Pancreas (tissue), 10 donors: ENCODE results near the gene DSC3. TPM values are rescaled to one million over a fixed set of nuclear protein-coding genes. Genes with fewer than 3 reads are reported as not detected.
A peak's percentile ranks its signal among the peaks of the same experiment; 100 is the strongest.
"Not testable (repeated sequence)": the region's sequence is repeated elsewhere in the genome, so short reads cannot be mapped to it uniquely, and the experiment has no call there.

Experiments
- ATAC-seq, 4 donors: fragments of 200-7000 bp; cut with Tn5 transposase; one replicate each; pipeline versions ENCODE4 v1.8.0 to v1.9.1; 2020; ENCODE audit warnings: mild to moderate bottlenecking in 4 of 4, moderate library complexity in 4 of 4
- DNase-seq, 6 donors: peaks; one replicate each; pipeline ENCODE4 v3.0.0-alpha.2; 2020
- FAIRE-seq: peaks from 2 replicates; lab custom pipeline; 2012; peaks lifted over from hg19 to GRCh38; lab: Jason Lieb, UNC
- H3K27ac ChIP-seq, 4 donors: fragments of 200-600 bp; sonication (generic); 1 replicate in 3 of 4; 2 replicates in 1 of 4; pipeline versions ENCODE4 v1.5.0 to v1.8.0; 2020
- H3K27me3 ChIP-seq, 4 donors: fragments of 200-600 bp; one replicate each; pipeline ENCODE4 v1.8.0; 2021
- H3K36me3 ChIP-seq, 3 donors: fragments of 200-600 bp; sonication (generic) in 1 of 3; one replicate each; pipeline versions ENCODE4 v1.5.0 to v1.8.0; 2020 to 2021
- H3K4me1 ChIP-seq, 3 donors: fragments of 200-600 bp; one replicate each; pipeline ENCODE4 v1.8.0; 2021
- H3K4me3 ChIP-seq, 4 donors: fragments of 200-600 bp; sonication (generic) in 2 of 4; one replicate each; pipeline versions ENCODE4 v1.5.0 to v1.8.0; 2020 to 2021
- H3K9me3 ChIP-seq, 4 donors: fragments of 200-600 bp; one replicate each; pipeline ENCODE4 v1.8.0; 2021
- WGBS, 2 donors: extraction: QIAGEN DNeasy Blood & Tissue Kit; methylation state at CpG; one replicate each; pipeline ENCODE4 v1.1.7; 2013; 5-methylcytosine and 5-hydroxymethylcytosine counted together
- intact Hi-C, 3 donors: fragments of 100-400 bp; cut with DNase I; formaldehyde crosslinking; loops; one replicate each; pipeline versions ENCODE4 v1.11.1 to v1.14.2; 2022
- polyA plus RNA-seq, 2 donors: library from polyadenylated mRNA; stranded (reverse); fragments of 200-250 nt; gene quantifications; one replicate each; pipeline ENCODE4 v1.2.3, GENCODE V29; 2013
- total RNA-seq, 6 donors: library from RNA; stranded (reverse); fragmentation: NEBNext Ultra II Directional in 4 of 6; extraction: Animal tissue kit (Norgen Biotek cat#: 25700) in 4 of 6; gene quantifications; one replicate each; pipeline versions ENCODE4 v1.2.1 to v1.2.4, GENCODE V29; 2021 to 2023
- TF ChIP-seq, protein P1 (sequence below), 4 donors: fragments of 200-600 bp; sonication (generic) in 3 of 4; IDR thresholded peaks; one replicate each; pipeline versions ENCODE4 v1.5.0 to v1.8.0; 2021; ENCODE audit warnings: antibody characterized with exemption in 4 of 4
- donor health status: healthy with polysubstance abuse.
- donor health status: DM: no; HTN: no; CAD: no; lungs with moderate emphysema.
- donor health status: DM: no; HTN: no; CAD: no.
- donor health status: control.
- donor health status: control.
- donor health status: Bipolar disorder and iron deficiency.
- donor health status: DM: yes; HTN: yes; CAD: no.
- donor health status: DM: no; HTN: no; CAD: no.
- donor health status: DM: no; HTN: no; CAD: no.
- donor health status: DM: yes; HTN: yes; CAD: no.

Gene DSC3
- total and polyA plus RNA-seq, 8 donors, result 0.04 to 0.12 (median 0.06) TPM; not detected in 1

GRCh38 chr18:31015715-31016434, 26.7 kb downstream of the DSC3 start:
- TF ChIP-seq, protein P1, sequence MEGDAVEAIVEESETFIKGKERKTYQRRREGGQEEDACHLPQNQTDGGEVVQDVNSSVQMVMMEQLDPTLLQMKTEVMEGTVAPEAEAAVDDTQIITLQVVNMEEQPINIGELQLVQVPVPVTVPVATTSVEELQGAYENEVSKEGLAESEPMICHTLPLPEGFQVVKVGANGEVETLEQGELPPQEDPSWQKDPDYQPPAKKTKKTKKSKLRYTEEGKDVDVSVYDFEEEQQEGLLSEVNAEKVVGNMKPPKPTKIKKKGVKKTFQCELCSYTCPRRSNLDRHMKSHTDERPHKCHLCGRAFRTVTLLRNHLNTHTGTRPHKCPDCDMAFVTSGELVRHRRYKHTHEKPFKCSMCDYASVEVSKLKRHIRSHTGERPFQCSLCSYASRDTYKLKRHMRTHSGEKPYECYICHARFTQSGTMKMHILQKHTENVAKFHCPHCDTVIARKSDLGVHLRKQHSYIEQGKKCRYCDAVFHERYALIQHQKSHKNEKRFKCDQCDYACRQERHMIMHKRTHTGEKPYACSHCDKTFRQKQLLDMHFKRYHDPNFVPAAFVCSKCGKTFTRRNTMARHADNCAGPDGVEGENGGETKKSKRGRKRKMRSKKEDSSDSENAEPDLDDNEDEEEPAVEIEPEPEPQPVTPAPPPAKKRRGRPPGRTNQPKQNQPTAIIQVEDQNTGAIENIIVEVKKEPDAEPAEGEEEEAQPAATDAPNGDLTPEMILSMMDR (IDR thresholded peaks at IDR 0.05), result no peak
- H3K36me3 ChIP-seq, result no peaks in the 10 kb centered on the region
- ATAC-seq (no peak), DNase-seq (no peak), FAIRE-seq (no peak)
- H3K27ac ChIP-seq, result no peak overlapping the region
- H3K9me3 ChIP-seq, result no peaks in the 10 kb centered on the region
- intact Hi-C loops, result no loop called here
- H3K4me3 ChIP-seq, result no peak overlapping the region
- H3K27me3 ChIP-seq, result no peaks in the 10 kb centered on the region
- whole genome bisulfite sequencing, 2 donors, result 89 to 91% methylated on average over 3 of the region's 3 CpGs
- no peaks in the 10 kb centered on the region for H3K4me1 ChIP-seq

DNA sequence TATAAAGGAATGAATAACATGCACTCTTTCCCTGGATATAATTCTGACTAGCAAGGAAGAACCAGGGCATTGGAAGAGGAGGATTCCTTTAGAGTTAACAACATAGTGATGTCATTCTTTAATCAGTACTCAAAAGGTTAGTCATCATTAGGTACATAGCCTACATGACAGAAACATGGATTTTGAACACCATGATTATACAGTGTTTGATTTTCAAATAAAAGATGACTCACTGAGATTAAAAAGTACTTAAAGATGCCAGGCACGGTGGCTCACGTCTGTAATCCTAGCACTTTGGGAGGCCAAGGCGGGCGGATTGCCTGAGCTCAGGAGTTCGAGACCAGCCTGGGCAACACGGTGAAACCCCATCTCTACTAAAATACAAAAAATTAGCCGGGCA, 31.1 kb downstream of the DSC3 start:
- WGBS, 2 donors, result 71% methylated on average over 7 of the region's 7 CpGs
- peak; percentile 72 to 90 (median 86) for ATAC-seq
- FAIRE-seq, DNase-seq, H3K4me1 ChIP-seq, H3K4me3 ChIP-seq, H3K27me3 ChIP-seq, H3K9me3 ChIP-seq, H3K27ac ChIP-seq, intact Hi-C loops, H3K36me3 ChIP-seq: not testable (repeated sequence)

DNA sequence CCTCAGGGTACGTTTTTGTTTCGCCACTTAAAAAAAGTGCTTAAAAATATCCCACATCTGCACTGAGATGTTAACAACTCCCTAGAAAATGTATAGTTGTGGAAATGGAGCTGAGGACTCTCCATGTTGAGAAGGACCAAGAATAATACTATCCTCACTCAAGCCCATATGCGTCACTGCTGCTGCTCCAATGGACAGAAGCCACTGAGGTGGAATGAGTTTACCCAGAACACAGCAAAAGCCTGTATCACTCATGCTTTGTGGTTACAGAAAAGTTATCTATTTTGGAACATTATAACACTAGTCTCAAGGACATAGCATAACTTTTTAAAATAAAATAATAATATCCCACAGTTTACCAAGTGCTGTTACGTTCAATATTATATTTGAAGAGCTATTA, 31.9 kb downstream of the DSC3 start:
- Histone ChIP-seq H3K4me3 (no peak overlapping the region), H3K27me3 (no peaks in the 10 kb centered on the region), H3K4me1 (no peaks in the 10 kb centered on the region), H3K36me3 (no peaks in the 10 kb centered on the region), H3K27ac (no peak overlapping the region), H3K9me3 (no peaks in the 10 kb centered on the region)
- ATAC-seq, result no peak
- DNase-seq, result no peak
- TF ChIP-seq, protein P1 (IDR thresholded peaks at IDR 0.05), result no peak
- intact Hi-C loops, result no loop called here
- FAIRE-seq, result no peak
- 82 to 95% methylated on average over 4 of the region's 4 CpGs for WGBS, 2 donors

- intact Hi-C loops, result no loop called here
- Histone ChIP-seq H3K27me3 (peaks cover 0 to 4% (median 0%) of the 10 kb centered on the region in 4 donors), H3K4me3 (no peak overlapping the region), H3K9me3 (no peaks in the 10 kb centered on the region), H3K27ac (no peak overlapping the region), H3K4me1 (no peaks in the 10 kb centered on the region), H3K36me3 (no peaks in the 10 kb centered on the region)
- TF ChIP-seq, protein P1 (IDR thresholded peaks at IDR 0.05), result no peak
- WGBS, 2 donors, result 71 to 76% methylated on average over 8 of the region's 8 CpGs
- DNase-seq (no peak), ATAC-seq (no peak), FAIRE-seq (no peak)
Measured at GRCh38 chr18:30999887-31000628, 42.5 kb downstream of the DSC3 start.

- TF ChIP-seq, protein P1 (IDR thresholded peaks at IDR 0.05), result no peak
- Histone ChIP-seq H3K27me3 (peaks cover 0 to 4% (median 0%) of the 10 kb centered on the region in 4 donors), H3K36me3 (no peaks in the 10 kb centered on the region), H3K4me1 (no peaks in the 10 kb centered on the region), H3K27ac (no peak overlapping the region), H3K4me3 (no peak overlapping the region), H3K9me3 (no peaks in the 10 kb centered on the region)
- no peak for DNase-seq
- no peak for ATAC-seq
- intact Hi-C loops, result no loop called here
- 18% methylated on average over 2 of the region's 2 CpGs for WGBS, 2 donors
- no peak for FAIRE-seq
Measured at GRCh38 chr18:30999186-30999585, 43.4 kb downstream of the DSC3 start.
